WTC11 (cell line): ENCODE results near the gene ITGB4.

ENCODE experiments used
- ATF1 ChIP-seq: sonication (generic); formaldehyde crosslinking; IDR thresholded peaks from 2 replicates; pipeline ENCODE4 v1.8.1; 2023; ENCODE audit warnings: mild to moderate bottlenecking, moderate library complexity, missing genetic modification reagents
- CTCF ChIP-seq: fragments of 200-600 bp; IDR thresholded peaks from 2 replicates; pipeline ENCODE4 v1.8.0; 2022; ENCODE audit warnings: antibody characterized with exemption
- E2F1 ChIP-seq: sonication (generic); formaldehyde crosslinking; IDR thresholded peaks from 2 replicates; pipeline ENCODE4 v1.8.0; 2022; ENCODE audit warnings: mild to moderate bottlenecking, missing genetic modification reagents
- ELF4 ChIP-seq: sonication (generic); formaldehyde crosslinking; IDR thresholded peaks from 2 replicates; pipeline ENCODE4 v1.8.1; 2022; ENCODE audit warnings: low read depth, mild to moderate bottlenecking, moderate library complexity, missing genetic modification reagents
- ETV6 ChIP-seq: sonication (generic); formaldehyde crosslinking; IDR thresholded peaks from 2 replicates; pipeline ENCODE4 v1.8.1; 2022; ENCODE audit warnings: mild to moderate bottlenecking, missing genetic modification reagents
- HMGXB4 ChIP-seq: sonication (generic); formaldehyde crosslinking; IDR thresholded peaks from 2 replicates; pipeline ENCODE4 v1.8.1; 2023; ENCODE audit warnings: mild to moderate bottlenecking, moderate library complexity, missing genetic modification reagents
- MAX ChIP-seq: sonication (generic); formaldehyde crosslinking; IDR thresholded peaks from 2 replicates; pipeline ENCODE4 v1.8.0; 2022; ENCODE audit warnings: mild to moderate bottlenecking, missing genetic modification reagents
- MLX ChIP-seq: sonication (generic); formaldehyde crosslinking; IDR thresholded peaks from 2 replicates; pipeline ENCODE4 v1.8.1; 2023; ENCODE audit warnings: mild to moderate bottlenecking, missing genetic modification reagents, moderate library complexity
- NR3C1 ChIP-seq: sonication (generic); formaldehyde crosslinking; conservative IDR thresholded peaks from 2 replicates; pipeline ENCODE4 v1.8.1; 2023; ENCODE audit warnings: low read depth, mild to moderate bottlenecking, missing genetic modification reagents
- TCF7 ChIP-seq: sonication (generic); formaldehyde crosslinking; IDR thresholded peaks from 2 replicates; pipeline ENCODE4 v1.8.0; 2022; ENCODE audit warnings: mild to moderate bottlenecking, low read depth, missing genetic modification reagents, moderate library complexity
- ZNF138 ChIP-seq: sonication (generic); formaldehyde crosslinking; conservative IDR thresholded peaks from 2 replicates; pipeline ENCODE4 v1.8.1; 2022; ENCODE audit warnings: mild to moderate bottlenecking, moderate library complexity, missing genetic modification reagents

GRCh38 chr17:75730065-75730464 is 8.8 kb downstream of the ITGB4 start:
- TF ChIP-seq HMGXB4 (CRISPR knock-in tag) (no peak), ETV6 (no peak), E2F1 (no peak), MLX (CRISPR knock-in tag) (no peak), ZNF138 (CRISPR knock-in tag) (no peak), CTCF (no peak), ELF4 (no peak), MAX (CRISPR knock-in tag) (no peak), ATF1 (CRISPR knock-in tag) (no peak), NR3C1 (no peak), TCF7 (no peak)
